Measurements from ENCODE around the gene EIF5.

DNA sequence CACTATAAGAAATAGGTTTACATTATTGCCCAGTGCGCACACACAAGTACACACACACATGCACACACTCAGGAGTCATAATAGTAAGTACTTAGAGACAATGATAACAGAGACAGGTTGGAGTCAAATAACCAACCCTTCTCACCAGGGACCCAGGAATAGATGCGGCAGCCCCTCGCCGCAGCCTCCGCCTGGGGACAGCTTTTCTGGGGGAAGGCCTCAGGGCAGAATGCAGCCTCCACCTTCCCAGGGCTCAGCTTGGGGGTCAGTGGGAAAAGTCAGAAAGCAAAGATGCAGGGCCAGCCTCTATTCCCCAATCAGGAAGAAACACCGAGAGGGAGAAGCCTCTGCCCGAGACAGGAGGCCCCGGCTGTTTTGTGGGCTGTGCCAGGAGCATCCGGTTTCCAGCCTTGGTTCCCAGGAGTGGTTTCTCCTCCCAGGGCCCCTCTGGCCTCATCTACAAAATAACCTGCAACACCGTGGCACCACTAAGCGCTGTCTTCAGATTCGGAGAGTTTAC, 23.4 kb upstream of the EIF5 start:
- TF ChIP-seq, protein P1, sequence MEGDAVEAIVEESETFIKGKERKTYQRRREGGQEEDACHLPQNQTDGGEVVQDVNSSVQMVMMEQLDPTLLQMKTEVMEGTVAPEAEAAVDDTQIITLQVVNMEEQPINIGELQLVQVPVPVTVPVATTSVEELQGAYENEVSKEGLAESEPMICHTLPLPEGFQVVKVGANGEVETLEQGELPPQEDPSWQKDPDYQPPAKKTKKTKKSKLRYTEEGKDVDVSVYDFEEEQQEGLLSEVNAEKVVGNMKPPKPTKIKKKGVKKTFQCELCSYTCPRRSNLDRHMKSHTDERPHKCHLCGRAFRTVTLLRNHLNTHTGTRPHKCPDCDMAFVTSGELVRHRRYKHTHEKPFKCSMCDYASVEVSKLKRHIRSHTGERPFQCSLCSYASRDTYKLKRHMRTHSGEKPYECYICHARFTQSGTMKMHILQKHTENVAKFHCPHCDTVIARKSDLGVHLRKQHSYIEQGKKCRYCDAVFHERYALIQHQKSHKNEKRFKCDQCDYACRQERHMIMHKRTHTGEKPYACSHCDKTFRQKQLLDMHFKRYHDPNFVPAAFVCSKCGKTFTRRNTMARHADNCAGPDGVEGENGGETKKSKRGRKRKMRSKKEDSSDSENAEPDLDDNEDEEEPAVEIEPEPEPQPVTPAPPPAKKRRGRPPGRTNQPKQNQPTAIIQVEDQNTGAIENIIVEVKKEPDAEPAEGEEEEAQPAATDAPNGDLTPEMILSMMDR (IDR thresholded peaks at IDR 0.05), result no peak
- no peak for TF ChIP-seq POLR2A (IDR thresholded peaks at IDR 0.05)

Measured in body of pancreas (tissue), 4 donors.